SK-N-SH treated with all-trans-retinoic acid at 6 μM for 48 hours (cell line): ENCODE data around the gene RNU6-7.

ENCODE experiments used
- RARB ChIP-seq: fragments of 250-450 bp; sonication (Bioruptor Pico); IDR thresholded peaks from 2 replicates; pipeline ENCODE4 v1.8.0; 2021; ENCODE audit warnings: mild to moderate bottlenecking, moderate library complexity
- ZC3H10 ChIP-seq: fragments of 250-450 bp; sonication (Bioruptor Pico); IDR thresholded peaks from 2 replicates; pipeline ENCODE4 v1.5.1; 2021; ENCODE audit warnings: mild to moderate bottlenecking, moderate library complexity
- ZNF70 ChIP-seq: fragments of 450-650 bp; formaldehyde crosslinking; IDR thresholded peaks from 2 replicates; pipeline ENCODE4 v1.5.0; 2020; ENCODE audit warnings: mild to moderate bottlenecking, moderate library complexity
- TF ChIP-seq, protein P1 (sequence below): fragments of 250-450 bp; sonication (Bioruptor Pico); IDR thresholded peaks from 2 replicates; pipeline ENCODE4 v1.5.1; 2020; ENCODE audit warnings: low read depth, mild to moderate bottlenecking, moderate library complexity

DNA sequence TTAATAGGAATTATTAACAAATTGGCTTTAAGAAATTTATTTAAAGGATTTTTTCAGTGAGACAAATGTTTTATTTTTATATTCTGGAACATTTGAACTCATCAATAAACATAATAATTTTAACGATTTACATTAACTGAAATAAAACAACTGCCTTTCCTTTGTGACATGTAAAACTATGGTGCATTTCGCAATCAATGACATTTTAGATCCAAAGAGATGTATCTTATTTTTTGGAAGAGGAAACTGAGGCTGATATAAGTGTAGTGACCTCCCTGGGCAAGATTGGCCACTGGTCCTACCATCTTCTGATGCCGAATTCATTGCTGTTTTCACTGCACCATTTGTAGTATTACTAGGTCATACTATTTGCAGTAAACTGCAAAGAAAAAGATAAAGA lies 3.7 kb downstream of the RNU6-7 start:
- TF ChIP-seq ZNF70 (no peak), ZC3H10 (CRISPR knock-in tag) (no peak), RARB (no peak)
- TF ChIP-seq, protein P1, sequence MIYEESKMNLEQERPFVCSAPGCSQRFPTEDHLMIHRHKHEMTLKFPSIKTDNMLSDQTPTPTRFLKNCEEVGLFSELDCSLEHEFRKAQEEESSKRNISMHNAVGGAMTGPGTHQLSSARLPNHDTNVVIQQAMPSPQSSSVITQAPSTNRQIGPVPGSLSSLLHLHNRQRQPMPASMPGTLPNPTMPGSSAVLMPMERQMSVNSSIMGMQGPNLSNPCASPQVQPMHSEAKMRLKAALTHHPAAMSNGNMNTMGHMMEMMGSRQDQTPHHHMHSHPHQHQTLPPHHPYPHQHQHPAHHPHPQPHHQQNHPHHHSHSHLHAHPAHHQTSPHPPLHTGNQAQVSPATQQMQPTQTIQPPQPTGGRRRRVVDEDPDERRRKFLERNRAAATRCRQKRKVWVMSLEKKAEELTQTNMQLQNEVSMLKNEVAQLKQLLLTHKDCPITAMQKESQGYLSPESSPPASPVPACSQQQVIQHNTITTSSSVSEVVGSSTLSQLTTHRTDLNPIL (CRISPR knock-in tag), result no peak
